ENCODE data around the gene DSC1.

Gene DSC1, protein sequence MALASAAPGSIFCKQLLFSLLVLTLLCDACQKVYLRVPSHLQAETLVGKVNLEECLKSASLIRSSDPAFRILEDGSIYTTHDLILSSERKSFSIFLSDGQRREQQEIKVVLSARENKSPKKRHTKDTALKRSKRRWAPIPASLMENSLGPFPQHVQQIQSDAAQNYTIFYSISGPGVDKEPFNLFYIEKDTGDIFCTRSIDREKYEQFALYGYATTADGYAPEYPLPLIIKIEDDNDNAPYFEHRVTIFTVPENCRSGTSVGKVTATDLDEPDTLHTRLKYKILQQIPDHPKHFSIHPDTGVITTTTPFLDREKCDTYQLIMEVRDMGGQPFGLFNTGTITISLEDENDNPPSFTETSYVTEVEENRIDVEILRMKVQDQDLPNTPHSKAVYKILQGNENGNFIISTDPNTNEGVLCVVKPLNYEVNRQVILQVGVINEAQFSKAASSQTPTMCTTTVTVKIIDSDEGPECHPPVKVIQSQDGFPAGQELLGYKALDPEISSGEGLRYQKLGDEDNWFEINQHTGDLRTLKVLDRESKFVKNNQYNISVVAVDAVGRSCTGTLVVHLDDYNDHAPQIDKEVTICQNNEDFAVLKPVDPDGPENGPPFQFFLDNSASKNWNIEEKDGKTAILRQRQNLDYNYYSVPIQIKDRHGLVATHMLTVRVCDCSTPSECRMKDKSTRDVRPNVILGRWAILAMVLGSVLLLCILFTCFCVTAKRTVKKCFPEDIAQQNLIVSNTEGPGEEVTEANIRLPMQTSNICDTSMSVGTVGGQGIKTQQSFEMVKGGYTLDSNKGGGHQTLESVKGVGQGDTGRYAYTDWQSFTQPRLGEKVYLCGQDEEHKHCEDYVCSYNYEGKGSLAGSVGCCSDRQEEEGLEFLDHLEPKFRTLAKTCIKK

DNA sequence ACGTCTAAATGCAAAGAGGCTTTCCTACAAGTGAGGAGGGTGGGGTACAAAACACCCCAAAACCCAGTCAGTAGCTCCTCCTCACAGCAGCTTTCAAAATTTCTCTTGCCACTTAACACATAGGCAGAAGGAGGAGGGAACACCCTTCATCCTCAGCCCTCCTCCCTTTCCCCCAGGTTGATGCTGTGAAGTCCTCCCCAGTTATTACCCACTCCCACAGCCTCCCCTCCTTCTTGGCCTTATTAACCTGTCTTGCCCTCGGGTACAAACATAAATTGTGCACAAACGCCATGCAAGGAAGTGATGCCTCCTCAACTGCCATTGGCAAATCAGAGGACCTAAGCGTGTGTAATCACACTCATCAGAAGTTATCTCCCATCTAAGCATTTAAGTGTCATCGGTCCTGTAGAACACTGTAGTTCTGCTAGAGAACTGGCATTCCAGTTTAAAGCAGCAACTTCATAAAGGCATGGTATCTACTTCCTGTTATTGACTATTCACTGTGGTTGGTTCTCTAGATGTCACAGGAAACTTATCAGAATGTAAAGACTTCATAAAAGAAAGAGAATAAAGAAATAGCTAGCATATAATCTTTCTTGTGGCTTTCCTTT, at the start of gene DSC1:
DSC1 (minus strand) TSS at position 32 of the 611 bp plus-strand sequence. CDS start 262 bp downstream, outside the sequence.
- H3K27ac ChIP-seq (ENCODE audit: low read depth, low read length) = no peak within 1 kb of the TSS
- no peak within 1 kb of the TSS for H3K9ac ChIP-seq (ENCODE audit: low read length)
- H3K9me3 ChIP-seq (ENCODE audit: control insufficient read depth, insufficient read depth, low read depth, low read length) = 0 out of 2 replicates have a peak, but pooled peaks cover 3% of the 10 kb centered on the region
- no peaks in the 10 kb centered on the region for H3K36me3 ChIP-seq (ENCODE audit: control insufficient read depth, insufficient read depth, low read length)
- H3K27me3 ChIP-seq (ENCODE audit: control insufficient read depth, insufficient read depth, low read length) = no peaks in the 10 kb centered on the region
- no peaks in the 10 kb centered on the region for H3K4me1 ChIP-seq (ENCODE audit: control insufficient read depth, insufficient read depth, low read length)
- no peak within 1 kb of the TSS for H3K4me3 ChIP-seq (ENCODE audit: low read depth, low read length)

DNA sequence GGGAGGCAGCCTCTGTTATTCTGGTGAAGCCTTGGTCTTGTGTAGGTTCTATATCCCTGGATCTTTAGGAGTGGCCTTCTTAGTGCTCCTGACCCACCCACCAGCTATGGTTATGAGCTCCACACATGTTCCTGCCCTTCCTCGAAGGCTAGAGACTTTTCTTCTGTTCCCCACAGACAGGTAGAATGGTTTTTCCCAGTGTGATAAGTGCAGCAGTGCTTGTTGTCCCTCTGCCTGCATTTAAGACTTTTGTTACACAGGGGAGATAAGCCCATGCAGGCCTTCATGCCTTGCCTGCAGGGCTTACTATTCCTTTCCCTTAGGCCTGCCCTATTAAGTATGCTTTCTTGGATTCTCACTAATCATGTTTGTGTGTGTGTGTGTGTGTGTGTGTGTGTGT, 48.4 kb upstream of the DSC1 start:
- Histone ChIP-seq H3K4me1 (ENCODE audit: control insufficient read depth, insufficient read depth, low read length) (peaks cover 35% of the 10 kb centered on the region), H3K9ac (ENCODE audit: low read length) (peak overlapping the region; percentile 48), H3K27ac (ENCODE audit: low read depth, low read length) (no peak overlapping the region), H3K36me3 (ENCODE audit: control insufficient read depth, insufficient read depth, low read length) (no peaks in the 10 kb centered on the region), H3K4me3 (ENCODE audit: low read depth, low read length) (no peak overlapping the region), H3K9me3 (ENCODE audit: control insufficient read depth, insufficient read depth, low read depth, low read length) (no peaks in the 10 kb centered on the region), H3K27me3 (ENCODE audit: control insufficient read depth, insufficient read depth, low read length) (no peaks in the 10 kb centered on the region)

DNA sequence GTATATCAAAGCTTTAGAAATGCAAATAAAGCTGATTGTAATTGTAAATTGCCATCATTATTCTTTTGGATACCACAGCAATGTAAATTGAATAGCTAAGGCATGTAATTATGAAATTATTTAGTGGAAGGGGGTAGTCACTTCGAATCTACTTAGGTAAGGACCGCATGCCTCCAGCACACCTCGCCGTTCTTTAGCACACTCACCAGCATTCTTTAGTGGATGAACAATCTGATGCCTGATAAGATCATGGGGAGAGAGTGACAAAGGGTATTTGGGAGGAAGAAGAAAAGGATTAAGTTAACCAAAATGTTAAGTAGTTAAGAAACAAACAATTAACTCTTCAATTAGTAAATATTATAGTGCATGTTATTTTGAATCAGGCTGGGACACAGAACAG, 46.4 kb upstream of the DSC1 start:
- no peaks in the 10 kb centered on the region for H3K9me3 ChIP-seq (ENCODE audit: control insufficient read depth, insufficient read depth, low read depth, low read length)
- H3K4me3 ChIP-seq (ENCODE audit: low read depth, low read length) = no peak overlapping the region
- no peak overlapping the region for H3K27ac ChIP-seq (ENCODE audit: low read depth, low read length)
- H3K9ac ChIP-seq (ENCODE audit: low read length) = no peak overlapping the region
- H3K36me3 ChIP-seq (ENCODE audit: control insufficient read depth, insufficient read depth, low read length) = no peaks in the 10 kb centered on the region
- H3K4me1 ChIP-seq (ENCODE audit: control insufficient read depth, insufficient read depth, low read length) = peaks cover 35% of the 10 kb centered on the region
- no peaks in the 10 kb centered on the region for H3K27me3 ChIP-seq (ENCODE audit: control insufficient read depth, insufficient read depth, low read length)

DNA sequence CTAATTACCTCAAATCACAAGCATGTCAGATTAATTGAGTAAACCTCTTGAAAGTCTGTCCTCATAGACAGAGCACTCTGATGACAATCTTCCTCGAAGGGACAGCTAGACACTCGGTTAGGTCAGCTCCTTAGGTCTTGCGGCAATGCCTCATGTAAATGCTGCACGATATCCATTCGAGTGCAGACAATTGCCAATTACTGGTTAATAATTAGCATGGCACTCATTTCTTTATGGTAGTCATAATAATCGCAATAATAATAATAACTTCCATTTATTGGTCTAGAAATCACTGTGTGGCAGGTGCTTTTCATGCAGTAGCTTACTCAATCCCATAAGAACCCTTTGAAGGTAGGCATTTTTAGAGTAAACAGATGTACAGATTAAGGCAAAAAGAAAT, 44.7 kb upstream of the DSC1 start:
- no peaks in the 10 kb centered on the region for H3K9me3 ChIP-seq (ENCODE audit: control insufficient read depth, insufficient read depth, low read depth, low read length)
- no peak overlapping the region for H3K9ac ChIP-seq (ENCODE audit: low read length)
- no peak overlapping the region for H3K4me3 ChIP-seq (ENCODE audit: low read depth, low read length)
- no peaks in the 10 kb centered on the region for H3K27me3 ChIP-seq (ENCODE audit: control insufficient read depth, insufficient read depth, low read length)
- H3K27ac ChIP-seq (ENCODE audit: low read depth, low read length) = no peak overlapping the region
- H3K4me1 ChIP-seq (ENCODE audit: control insufficient read depth, insufficient read depth, low read length) = peaks cover 42% of the 10 kb centered on the region
- H3K36me3 ChIP-seq (ENCODE audit: control insufficient read depth, insufficient read depth, low read length) = no peaks in the 10 kb centered on the region

DNA sequence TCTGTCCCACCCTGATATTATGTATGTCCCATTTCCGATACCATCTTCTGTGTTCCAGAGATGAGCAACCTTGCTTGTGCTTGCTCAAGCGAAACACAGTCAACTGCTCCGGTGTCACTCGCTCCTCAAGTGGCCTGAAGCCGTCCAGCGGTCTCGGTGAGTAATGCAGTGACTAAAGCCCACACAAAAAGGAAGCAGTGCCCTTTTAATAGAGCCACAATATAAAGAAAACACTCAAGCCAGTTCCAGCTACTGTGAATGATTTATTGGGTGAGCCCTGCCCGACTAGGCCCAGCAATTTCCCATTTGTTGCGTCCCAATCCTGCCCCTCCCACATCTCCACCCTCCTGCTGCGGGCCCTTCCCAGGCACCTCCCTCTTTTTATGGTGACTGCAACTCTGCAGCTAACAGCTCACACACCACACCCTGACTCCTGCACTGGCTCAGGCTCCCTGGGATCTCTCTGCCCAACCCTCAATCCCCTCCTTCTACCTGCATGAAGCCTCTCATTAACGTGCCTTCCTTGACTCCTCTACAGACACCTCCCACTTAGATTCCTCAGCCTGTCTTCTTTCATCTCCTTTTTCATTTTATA, 44.2 kb upstream of the DSC1 start:
- Histone ChIP-seq H3K27ac (ENCODE audit: low read depth, low read length) (no peak overlapping the region), H3K9ac (ENCODE audit: low read length) (no peak overlapping the region), H3K4me3 (ENCODE audit: low read depth, low read length) (no peak overlapping the region), H3K4me1 (ENCODE audit: control insufficient read depth, insufficient read depth, low read length) (peaks cover 42% of the 10 kb centered on the region), H3K9me3 (ENCODE audit: control insufficient read depth, insufficient read depth, low read depth, low read length) (no peaks in the 10 kb centered on the region), H3K36me3 (ENCODE audit: control insufficient read depth, insufficient read depth, low read length) (no peaks in the 10 kb centered on the region), H3K27me3 (ENCODE audit: control insufficient read depth, insufficient read depth, low read length) (no peaks in the 10 kb centered on the region)

DNA sequence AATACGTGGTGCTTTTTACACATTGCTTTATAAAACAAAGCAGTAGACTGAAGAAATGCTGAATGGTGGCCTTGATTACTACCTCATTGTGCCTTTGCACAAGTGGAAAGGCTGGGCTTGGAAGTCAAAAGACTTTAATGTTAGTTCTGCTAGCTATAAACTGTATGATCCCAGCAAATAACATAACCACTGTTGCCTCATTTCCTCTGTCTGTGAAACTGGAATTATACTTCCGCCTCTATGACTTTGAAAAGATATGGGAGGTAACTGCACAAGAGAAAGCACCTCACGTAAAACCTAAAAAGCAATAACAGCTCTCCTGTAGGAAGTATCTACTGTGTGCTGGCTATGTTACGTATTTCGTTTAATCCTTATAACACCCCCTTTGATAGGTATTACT, 43.4 kb upstream of the DSC1 start:
- Histone ChIP-seq H3K9ac (ENCODE audit: low read length) (no peak overlapping the region), H3K27me3 (ENCODE audit: control insufficient read depth, insufficient read depth, low read length) (no peaks in the 10 kb centered on the region), H3K4me3 (ENCODE audit: low read depth, low read length) (no peak overlapping the region), H3K4me1 (ENCODE audit: control insufficient read depth, insufficient read depth, low read length) (peaks cover 36% of the 10 kb centered on the region), H3K27ac (ENCODE audit: low read depth, low read length) (no peak overlapping the region), H3K9me3 (ENCODE audit: control insufficient read depth, insufficient read depth, low read depth, low read length) (no peaks in the 10 kb centered on the region), H3K36me3 (ENCODE audit: control insufficient read depth, insufficient read depth, low read length) (no peaks in the 10 kb centered on the region)

DNA sequence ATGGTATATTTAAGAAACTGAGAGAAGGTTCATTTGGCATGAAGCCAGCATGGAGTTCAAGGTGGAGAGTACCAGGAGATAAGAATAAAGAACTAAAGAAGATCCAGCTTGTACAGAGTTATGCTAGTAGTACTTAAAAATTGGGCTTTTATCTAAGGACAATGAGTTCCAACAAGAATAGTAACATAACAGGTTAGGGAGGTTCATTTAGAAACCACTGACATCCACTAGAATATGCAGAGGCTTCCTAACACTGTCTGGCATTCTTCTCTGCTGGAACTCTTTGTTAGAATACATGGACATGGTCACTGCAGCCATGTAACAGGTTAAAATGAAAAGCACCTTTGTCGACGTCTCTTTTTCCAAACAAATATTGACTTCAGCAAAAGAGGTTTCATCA, 42.6 kb upstream of the DSC1 start:
- Histone ChIP-seq H3K36me3 (ENCODE audit: control insufficient read depth, insufficient read depth, low read length) (no peaks in the 10 kb centered on the region), H3K27ac (ENCODE audit: low read depth, low read length) (no peak overlapping the region), H3K9me3 (ENCODE audit: control insufficient read depth, insufficient read depth, low read depth, low read length) (no peaks in the 10 kb centered on the region), H3K4me3 (ENCODE audit: low read depth, low read length) (no peak overlapping the region), H3K4me1 (ENCODE audit: control insufficient read depth, insufficient read depth, low read length) (peaks cover 33% of the 10 kb centered on the region), H3K27me3 (ENCODE audit: control insufficient read depth, insufficient read depth, low read length) (no peaks in the 10 kb centered on the region), H3K9ac (ENCODE audit: low read length) (no peak overlapping the region)

DNA sequence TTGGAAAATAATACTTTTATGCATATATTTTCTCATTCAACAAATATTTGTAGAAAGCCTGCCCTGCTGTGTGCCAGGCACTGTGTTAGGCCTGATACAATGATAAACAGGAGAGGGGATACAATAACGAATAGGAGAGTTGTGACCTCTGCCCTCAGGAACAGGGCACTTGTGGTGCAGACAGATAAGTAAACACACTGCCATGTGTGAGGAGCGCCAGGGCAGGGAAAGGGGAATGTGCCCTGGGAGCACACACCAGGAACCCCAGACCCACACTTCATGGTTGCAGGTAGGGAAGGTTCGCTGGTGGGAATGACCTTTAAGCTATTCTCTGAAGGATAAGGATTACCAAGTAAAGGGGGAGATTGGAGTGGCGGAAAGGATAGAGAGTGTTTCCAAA, 42.2 kb upstream of the DSC1 start:
- H3K27ac ChIP-seq (ENCODE audit: low read depth, low read length) = no peak overlapping the region
- no peak overlapping the region for H3K4me3 ChIP-seq (ENCODE audit: low read depth, low read length)
- H3K36me3 ChIP-seq (ENCODE audit: control insufficient read depth, insufficient read depth, low read length) = no peaks in the 10 kb centered on the region
- H3K9me3 ChIP-seq (ENCODE audit: control insufficient read depth, insufficient read depth, low read depth, low read length) = no peaks in the 10 kb centered on the region
- H3K4me1 ChIP-seq (ENCODE audit: control insufficient read depth, insufficient read depth, low read length) = peaks cover 33% of the 10 kb centered on the region
- H3K27me3 ChIP-seq (ENCODE audit: control insufficient read depth, insufficient read depth, low read length) = no peaks in the 10 kb centered on the region
- H3K9ac ChIP-seq (ENCODE audit: low read length) = no peak overlapping the region

DNA sequence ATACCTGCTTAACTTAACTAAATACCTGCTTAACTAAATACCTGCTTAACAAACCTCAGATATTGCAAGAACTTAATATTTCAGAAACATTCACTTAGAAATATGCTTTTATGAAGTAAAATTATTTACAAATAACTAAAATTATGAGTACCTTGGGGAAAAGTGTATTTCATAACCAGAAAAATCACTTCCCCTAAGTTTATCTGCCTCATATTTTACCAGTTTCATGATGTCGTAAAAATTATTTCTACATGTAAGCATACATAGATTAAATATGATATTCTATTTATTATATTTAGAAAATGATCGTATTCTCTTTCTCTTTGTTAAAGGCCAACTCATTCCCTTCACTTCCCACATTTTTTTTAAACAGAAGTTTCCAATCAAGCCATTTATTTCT, 41.5 kb upstream of the DSC1 start:
- Histone ChIP-seq H3K9me3 (ENCODE audit: control insufficient read depth, insufficient read depth, low read depth, low read length) (no peaks in the 10 kb centered on the region), H3K4me3 (ENCODE audit: low read depth, low read length) (no peak overlapping the region), H3K9ac (ENCODE audit: low read length) (no peak overlapping the region), H3K27ac (ENCODE audit: low read depth, low read length) (no peak overlapping the region), H3K27me3 (ENCODE audit: control insufficient read depth, insufficient read depth, low read length) (no peaks in the 10 kb centered on the region), H3K36me3 (ENCODE audit: control insufficient read depth, insufficient read depth, low read length) (no peaks in the 10 kb centered on the region), H3K4me1 (ENCODE audit: control insufficient read depth, insufficient read depth, low read length) (peaks cover 34% of the 10 kb centered on the region)

DNA sequence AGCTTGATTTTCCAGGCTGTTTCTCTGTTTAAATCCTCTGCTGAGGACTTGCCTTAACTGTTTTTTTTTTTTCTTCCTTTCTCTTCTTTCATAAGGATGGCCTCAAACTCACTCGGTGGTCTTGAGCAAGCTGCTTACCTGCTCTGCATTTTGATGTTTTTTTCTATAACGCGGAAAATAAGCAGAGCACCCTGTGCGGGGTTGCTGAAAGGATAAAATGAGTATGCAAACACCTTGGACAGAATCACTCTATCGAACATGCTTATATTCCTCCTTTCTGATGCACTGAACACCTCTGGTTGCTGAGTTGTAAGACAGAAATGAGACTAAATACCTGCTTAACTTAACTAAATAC, 41.1 kb upstream of the DSC1 start:
- Histone ChIP-seq H3K27me3 (ENCODE audit: control insufficient read depth, insufficient read depth, low read length) (no peaks in the 10 kb centered on the region), H3K9ac (ENCODE audit: low read length) (no peak overlapping the region), H3K4me3 (ENCODE audit: low read depth, low read length) (no peak overlapping the region), H3K9me3 (ENCODE audit: control insufficient read depth, insufficient read depth, low read depth, low read length) (no peaks in the 10 kb centered on the region), H3K4me1 (ENCODE audit: control insufficient read depth, insufficient read depth, low read length) (peaks cover 34% of the 10 kb centered on the region), H3K36me3 (ENCODE audit: control insufficient read depth, insufficient read depth, low read length) (no peaks in the 10 kb centered on the region), H3K27ac (ENCODE audit: low read depth, low read length) (no peak overlapping the region)
